Measurements from ENCODE around the gene SFTA2. TPM values are rescaled to one million over a fixed set of nuclear protein-coding genes. Genes with fewer than 3 reads are reported as not detected.

The SFTA2 gene
- total and polyA plus RNA-seq, 9 of the 15 experiments (the other 6 are each of a cell fraction or from before 2014, with no cell fraction given): not detected

GRCh38 chr6:30972816-30973215, 40.8 kb upstream of the SFTA2 start (continued):
- TF ChIP-seq MLLT1 (IDR thresholded peaks at IDR 0.05) (no peak), MCM5 (IDR thresholded peaks at IDR 0.05; ENCODE audit: low read depth) (no peak), ZNF696 (CRISPR knock-in tag; conservative IDR thresholded peaks at IDR 0.05) (no peak), FOXP1 (CRISPR knock-in tag; IDR thresholded peaks at IDR 0.05) (no peak), XRCC5 (IDR thresholded peaks at IDR 0.05; ENCODE audit: low read depth, low read length) (no peak)
- TF ChIP-seq, protein P1, sequence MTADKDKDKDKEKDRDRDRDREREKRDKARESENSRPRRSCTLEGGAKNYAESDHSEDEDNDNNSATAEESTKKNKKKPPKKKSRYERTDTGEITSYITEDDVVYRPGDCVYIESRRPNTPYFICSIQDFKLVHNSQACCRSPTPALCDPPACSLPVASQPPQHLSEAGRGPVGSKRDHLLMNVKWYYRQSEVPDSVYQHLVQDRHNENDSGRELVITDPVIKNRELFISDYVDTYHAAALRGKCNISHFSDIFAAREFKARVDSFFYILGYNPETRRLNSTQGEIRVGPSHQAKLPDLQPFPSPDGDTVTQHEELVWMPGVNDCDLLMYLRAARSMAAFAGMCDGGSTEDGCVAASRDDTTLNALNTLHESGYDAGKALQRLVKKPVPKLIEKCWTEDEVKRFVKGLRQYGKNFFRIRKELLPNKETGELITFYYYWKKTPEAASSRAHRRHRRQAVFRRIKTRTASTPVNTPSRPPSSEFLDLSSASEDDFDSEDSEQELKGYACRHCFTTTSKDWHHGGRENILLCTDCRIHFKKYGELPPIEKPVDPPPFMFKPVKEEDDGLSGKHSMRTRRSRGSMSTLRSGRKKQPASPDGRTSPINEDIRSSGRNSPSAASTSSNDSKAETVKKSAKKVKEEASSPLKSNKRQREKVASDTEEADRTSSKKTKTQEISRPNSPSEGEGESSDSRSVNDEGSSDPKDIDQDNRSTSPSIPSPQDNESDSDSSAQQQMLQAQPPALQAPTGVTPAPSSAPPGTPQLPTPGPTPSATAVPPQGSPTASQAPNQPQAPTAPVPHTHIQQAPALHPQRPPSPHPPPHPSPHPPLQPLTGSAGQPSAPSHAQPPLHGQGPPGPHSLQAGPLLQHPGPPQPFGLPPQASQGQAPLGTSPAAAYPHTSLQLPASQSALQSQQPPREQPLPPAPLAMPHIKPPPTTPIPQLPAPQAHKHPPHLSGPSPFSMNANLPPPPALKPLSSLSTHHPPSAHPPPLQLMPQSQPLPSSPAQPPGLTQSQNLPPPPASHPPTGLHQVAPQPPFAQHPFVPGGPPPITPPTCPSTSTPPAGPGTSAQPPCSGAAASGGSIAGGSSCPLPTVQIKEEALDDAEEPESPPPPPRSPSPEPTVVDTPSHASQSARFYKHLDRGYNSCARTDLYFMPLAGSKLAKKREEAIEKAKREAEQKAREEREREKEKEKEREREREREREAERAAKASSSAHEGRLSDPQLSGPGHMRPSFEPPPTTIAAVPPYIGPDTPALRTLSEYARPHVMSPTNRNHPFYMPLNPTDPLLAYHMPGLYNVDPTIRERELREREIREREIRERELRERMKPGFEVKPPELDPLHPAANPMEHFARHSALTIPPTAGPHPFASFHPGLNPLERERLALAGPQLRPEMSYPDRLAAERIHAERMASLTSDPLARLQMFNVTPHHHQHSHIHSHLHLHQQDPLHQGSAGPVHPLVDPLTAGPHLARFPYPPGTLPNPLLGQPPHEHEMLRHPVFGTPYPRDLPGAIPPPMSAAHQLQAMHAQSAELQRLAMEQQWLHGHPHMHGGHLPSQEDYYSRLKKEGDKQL (CRISPR knock-in tag; IDR thresholded peaks at IDR 0.05; ENCODE audit: borderline replicate concordance): no peak

Measured in K562 (cell line).